Hepatocyte (in vitro differentiated cells): ENCODE results near the gene SLC7A7.

Experiments
- CTCF ChIP-seq: fragments of 200-600 bp; sonication (generic); IDR thresholded peaks from 2 replicates; pipeline ENCODE4 v1.5.1; 2016; ENCODE audit warnings: antibody characterized with exemption, mild to moderate bottlenecking; ENCODE audit not compliant: poor library complexity
- EZH2 ChIP-seq: fragments of 200-600 bp; sonication (generic); IDR thresholded peaks from 2 replicates; pipeline ENCODE4 v1.6.1; 2016; ENCODE audit warnings: antibody characterized with exemption, mild to moderate bottlenecking, borderline replicate concordance

DNA sequence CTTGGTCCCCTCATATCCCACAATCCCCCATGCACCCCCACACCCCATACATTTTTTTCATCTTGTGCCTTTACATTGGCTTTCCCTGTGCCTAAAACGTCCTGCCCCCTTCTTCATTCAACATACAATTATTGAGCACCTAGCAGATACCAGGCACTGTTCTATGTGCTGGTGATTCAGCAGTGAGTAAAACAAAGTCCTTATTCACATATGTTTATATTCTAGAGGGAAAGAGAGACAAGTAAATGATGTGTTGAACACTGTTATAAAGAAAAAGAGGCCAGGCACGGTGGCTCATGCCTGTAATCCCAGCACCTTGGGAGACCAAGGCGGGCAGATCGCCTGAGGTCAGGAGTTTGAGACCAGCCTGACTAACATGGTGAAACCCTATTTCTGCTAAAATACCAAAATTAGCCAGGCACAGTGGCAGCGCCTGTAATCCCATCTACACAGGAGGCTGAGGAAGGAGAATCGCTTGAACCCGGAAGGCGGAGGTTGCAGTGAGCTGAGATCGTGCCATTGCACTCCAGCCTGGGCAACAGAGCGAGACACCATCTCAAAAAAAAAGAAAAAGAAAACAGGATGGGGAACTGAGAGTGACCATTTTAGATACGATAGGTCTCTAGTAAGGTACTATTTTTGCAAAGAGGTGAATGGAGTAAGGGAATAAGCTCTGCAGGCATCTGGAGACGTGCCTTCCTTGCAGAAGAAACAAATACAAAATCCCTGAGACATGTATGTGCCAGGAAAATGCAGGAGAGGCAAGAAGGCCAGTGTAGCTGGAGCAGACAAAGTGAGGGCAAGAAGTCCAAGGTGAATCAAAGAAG lies 12.2 kb downstream of the SLC7A7 start:
- TF ChIP-seq CTCF = no peak
- no peak for TF ChIP-seq EZH2
